Kidney (tissue), 14 donors: ENCODE measurements around the gene NELFB. TPM values are rescaled to one million over a fixed set of nuclear protein-coding genes. Genes with fewer than 3 reads are reported as not detected.

Experiments
- DNase-seq, 5 donors: peaks; one replicate each; pipeline ENCODE4 v3.0.0-alpha.2; 2013 to 2020
- FAIRE-seq: peaks from 2 replicates; lab custom pipeline; 2012; peaks lifted over from hg19 to GRCh38; lab: Jason Lieb, UNC
- H3K27ac ChIP-seq, 2 donors: one replicate each; pipeline ENCODE4 v1.7.0; 2013; ENCODE audit warnings: low read depth in 2 of 2, low read length in 2 of 2, inconsistent platforms in 1 of 2
- H3K27me3 ChIP-seq: one replicate; pipeline ENCODE4 v1.7.1; 2013; ENCODE audit warnings: low read length, inconsistent platforms; ENCODE audit not compliant: control insufficient read depth, insufficient read depth
- H3K36me3 ChIP-seq, 3 donors: one replicate each; pipeline versions ENCODE4 v1.7.0 to v1.7.1; 2013; ENCODE audit warnings: low read length in 3 of 3, control low read depth in 1 of 3, inconsistent platforms in 1 of 3; ENCODE audit not compliant: insufficient read depth in 3 of 3, control insufficient read depth in 2 of 3
- H3K4me1 ChIP-seq, 3 donors: one replicate each; pipeline versions ENCODE4 v1.7.0 to v1.7.1; 2013; ENCODE audit warnings: low read length in 3 of 3, inconsistent platforms in 1 of 3, low read depth in 1 of 3; ENCODE audit not compliant: control insufficient read depth in 2 of 3, insufficient read depth in 2 of 3
- H3K4me3 ChIP-seq, 3 donors: one replicate each; pipeline versions ENCODE4 v1.7.0 to v1.8.1; 2013; ENCODE audit warnings: low read length in 3 of 3, control low read depth in 1 of 3, inconsistent platforms in 1 of 3
- H3K9ac ChIP-seq, 3 donors: one replicate each; pipeline versions ENCODE4 v1.7.0 to v1.7.1; 2013; ENCODE audit warnings: low read length in 3 of 3, control low read depth in 1 of 3, inconsistent platforms in 1 of 3
- H3K9me3 ChIP-seq, 3 donors: one replicate each; pipeline versions ENCODE4 v1.7.0 to v1.7.1; 2013; ENCODE audit warnings: low read length in 3 of 3, control low read depth in 1 of 3, inconsistent platforms in 1 of 3; ENCODE audit not compliant: control insufficient read depth in 2 of 3, insufficient read depth in 1 of 3
- CTCF ChIP-seq: IDR thresholded peaks from 3 replicates; pipeline ENCODE4 v1.5.1; 2012; ENCODE audit warnings: mild to moderate bottlenecking, moderate library complexity, borderline replicate concordance; ENCODE audit not compliant: insufficient read depth; ENCODE audit errors: extremely low read depth
- intact Hi-C: fragments of 100-400 bp; cut with DNase I; formaldehyde crosslinking; loops from one replicate; pipeline ENCODE4 v1.11.1; 2022
- polyA plus RNA-seq: library from polyadenylated mRNA; stranded (reverse); fragments of 350-450 nt; fragmentation: Illumina TruSeq; extraction: RNeasy Lipid Tissue Mini Kit (QIAGEN cat#74804); gene quantifications from one replicate; pipeline ENCODE4 v1.2.3, GENCODE V29; 2014; ENCODE audit warnings: low read depth, low replicate concordance; ENCODE audit not compliant: insufficient read depth
- total RNA-seq: library from RNA; stranded (reverse); fragmentation: NEBNext Ultra II Directional; extraction: Animal tissue kit (Norgen Biotek cat#: 25700); gene quantifications from one replicate; pipeline ENCODE4 v1.2.1, GENCODE V29; 2021
- donor health status: control.
- donor health status: control.
- donor health status: control.
- donor health status: control.
- donor health status: control.
- donor health status: DM: yes; HTN: yes; CAD: no.
- donor health status: Normal renal cell carcinoma (clear cell type).

The NELFB gene
- total and polyA plus RNA-seq, 2 donors from 2014 or later: 43.8 to 57.3 TPM

DNA sequence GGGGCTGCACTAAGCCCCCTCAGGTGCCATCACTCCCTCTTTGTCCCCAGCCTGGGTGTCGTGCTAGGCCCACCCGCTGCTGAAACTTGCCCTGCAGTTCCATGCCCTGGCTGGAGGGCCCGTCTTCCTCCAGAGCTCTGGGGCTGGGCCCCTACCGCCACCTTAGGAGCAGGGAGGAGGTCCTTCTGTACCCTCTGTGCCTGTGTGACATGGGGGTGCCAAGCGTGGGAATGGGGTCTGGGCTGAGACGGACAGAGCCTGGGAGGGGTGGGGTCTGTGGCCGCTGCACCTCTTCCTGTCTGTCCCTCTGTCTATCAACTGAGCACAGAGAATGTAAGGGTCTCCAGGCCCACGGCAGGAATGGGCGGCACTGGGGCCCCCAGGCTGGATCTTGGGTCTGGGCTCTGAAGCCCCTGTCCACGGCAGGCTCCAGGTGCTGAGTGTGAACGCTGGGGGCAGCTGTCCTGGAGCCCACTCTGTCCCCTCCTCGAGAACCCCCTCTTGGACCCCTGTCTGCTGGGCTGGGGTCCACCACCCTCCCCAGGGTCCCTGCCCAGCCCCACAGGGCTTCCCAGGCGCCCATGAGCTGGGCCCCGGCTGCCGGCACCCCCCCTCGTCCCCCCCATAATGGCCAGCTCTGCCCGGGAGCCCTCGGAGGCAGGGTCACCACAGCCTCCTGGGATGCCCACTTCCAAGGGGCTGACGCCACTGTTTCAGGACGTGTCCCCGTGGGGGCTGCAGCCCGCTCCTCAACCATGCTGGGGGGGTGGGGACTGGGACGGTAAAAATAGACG, 62.8 kb downstream of the NELFB start:
- DNase-seq (peak in 2 of 5 donors; percentile 54 to 69), FAIRE-seq (no peak)
- peaks cover 0 to 7% (median 0%) of the 10 kb centered on the region in 3 donors for H3K4me1 ChIP-seq

GRCh38 chr9:137318602-137319001, 63.5 kb downstream of the NELFB start:
- no peak overlapping the region for H3K9ac ChIP-seq
- H3K4me1 ChIP-seq: peaks cover 0 to 7% (median 0%) of the 10 kb centered on the region in 3 donors
- TF ChIP-seq CTCF: no peak
- intact Hi-C loops: no loop called here
- H3K4me3 ChIP-seq: no peak overlapping the region
- no peak overlapping the region for H3K27ac ChIP-seq
- H3K9me3 ChIP-seq: no peaks in the 10 kb centered on the region
- peak in 1 of 5 donors; percentile 41 for DNase-seq
- no peak for FAIRE-seq
- no peaks in the 10 kb centered on the region for H3K36me3 ChIP-seq
- no peaks in the 10 kb centered on the region for H3K27me3 ChIP-seq

More for the DNA sequence above, 62.8 kb downstream of the NELFB start:
- no peak overlapping the region for H3K27ac ChIP-seq
- no peak overlapping the region for H3K9ac ChIP-seq
- no peaks in the 10 kb centered on the region for H3K36me3 ChIP-seq
- no peaks in the 10 kb centered on the region for H3K27me3 ChIP-seq
- intact Hi-C loops: no loop called here
- no peak overlapping the region for H3K4me3 ChIP-seq
- TF ChIP-seq CTCF: no peak
- no peaks in the 10 kb centered on the region for H3K9me3 ChIP-seq

GRCh38 chr9:137319011-137319738, 64.0 kb downstream of the NELFB start:
- Histone ChIP-seq H3K9me3 (no peaks in the 10 kb centered on the region), H3K36me3 (no peaks in the 10 kb centered on the region), H3K27ac (no peak overlapping the region), H3K9ac (no peak overlapping the region), H3K27me3 (no peaks in the 10 kb centered on the region), H3K4me3 (no peak overlapping the region), H3K4me1 (peaks cover 0 to 7% (median 0%) of the 10 kb centered on the region in 3 donors)
- no peak for TF ChIP-seq CTCF
- FAIRE-seq (no peak), DNase-seq (peak in 2 of 5 donors; percentile 41 to 84)
- intact Hi-C loops: no loop called here
